Activated naive CD8-positive, alpha-beta T cell (primary cell): ENCODE results near the gene ZSWIM3.

Experiments used
- H3K27ac Mint-ChIP-seq: one replicate; pipeline ENCODE4 v1.8.0; 2021; ENCODE audit warnings: mixed read lengths
- H3K27me3 Mint-ChIP-seq: one replicate; pipeline ENCODE4 v1.8.0; 2021; ENCODE audit warnings: mixed read lengths
- H3K36me3 Mint-ChIP-seq: one replicate; pipeline ENCODE4 v1.8.0; 2021; ENCODE audit warnings: mixed read lengths
- H3K4me1 Mint-ChIP-seq: one replicate; pipeline ENCODE4 v1.8.0; 2021; ENCODE audit warnings: low read depth, mixed read lengths
- H3K4me3 Mint-ChIP-seq: one replicate; pipeline ENCODE4 v1.8.0; 2021; ENCODE audit warnings: mild to moderate bottlenecking, mixed read lengths
- H3K9me3 Mint-ChIP-seq: one replicate; pipeline ENCODE4 v1.8.0; 2021; ENCODE audit warnings: low read depth, mixed read lengths

The ZSWIM3 gene

GRCh38 chr20:45887346-45887715 lies 29.9 kb downstream of the ZSWIM3 start, which contains the start of gene SPATA25:
TSS of gene SPATA25 (minus strand) at chr20:45887622. CDS start at chr20:45887590, 32 bp downstream.
- Mint-ChIP-seq H3K27ac (peak within 1 kb of the TSS; percentile 81), H3K36me3 (peaks cover 2% of the 10 kb centered on the region), H3K9me3 (no peaks in the 10 kb centered on the region), H3K4me1 (peaks cover 48% of the 10 kb centered on the region), H3K4me3 (no peak within 1 kb of the TSS), H3K27me3 (no peaks in the 10 kb centered on the region)

- Mint-ChIP-seq H3K36me3 (peaks cover 2% of the 10 kb centered on the region), H3K4me1 (peaks cover 48% of the 10 kb centered on the region), H3K27ac (no peak overlapping the region), H3K4me3 (no peak overlapping the region), H3K9me3 (no peaks in the 10 kb centered on the region), H3K27me3 (no peaks in the 10 kb centered on the region)
These were observed 31.3 kb downstream of the ZSWIM3 start for GRCh38 chr20:45888681-45889080.

DNA sequence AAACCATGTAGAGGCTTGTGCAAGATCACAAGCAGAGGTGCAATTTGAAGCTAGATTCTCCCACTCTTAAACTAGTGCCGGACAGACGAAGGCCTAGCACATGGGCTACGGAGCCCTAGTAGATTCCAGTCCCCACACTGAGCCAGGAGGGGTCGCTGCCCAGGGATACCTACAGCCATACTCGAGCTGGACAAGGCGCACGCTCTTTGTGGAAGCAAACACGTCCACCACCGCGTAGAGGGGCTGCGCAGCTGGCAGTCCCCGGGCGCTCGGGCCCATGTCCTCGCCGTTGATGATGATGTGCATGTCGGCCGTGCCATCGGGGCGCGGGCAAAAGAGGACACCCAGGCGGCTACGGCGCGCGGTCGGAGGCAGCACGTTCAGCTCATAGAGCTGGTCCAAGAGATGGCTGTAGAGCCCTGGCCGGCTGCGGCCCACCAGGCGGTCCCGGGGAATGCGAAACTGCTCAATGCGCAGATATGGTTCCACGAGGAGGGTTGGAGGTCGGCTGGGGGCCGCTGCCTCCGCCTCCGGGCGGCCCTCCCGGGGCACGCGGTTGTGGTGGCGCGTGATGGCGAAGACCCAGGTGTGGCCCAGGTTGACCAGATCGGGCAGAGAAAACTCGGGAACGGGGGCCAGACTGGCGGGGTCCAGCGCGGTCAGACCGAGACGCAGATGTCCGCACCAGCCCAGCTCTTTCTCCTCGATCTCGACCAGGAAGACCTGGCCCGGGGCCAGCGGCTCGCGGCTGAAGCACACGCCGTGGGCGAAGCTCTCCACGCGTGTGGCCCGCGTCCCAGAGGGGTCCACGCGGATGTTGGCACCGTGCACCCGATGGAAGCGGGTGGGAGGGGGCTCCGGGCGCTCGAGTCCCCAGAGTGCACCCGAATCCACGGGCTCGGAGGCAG lies 32.9 kb downstream of the ZSWIM3 start:
- no peaks in the 10 kb centered on the region for H3K9me3 Mint-ChIP-seq
- peak overlapping the region; percentile 90 for H3K27ac Mint-ChIP-seq
- peaks cover 44% of the 10 kb centered on the region for H3K4me1 Mint-ChIP-seq
- peak overlapping the region; percentile 91 for H3K4me3 Mint-ChIP-seq
- H3K36me3 Mint-ChIP-seq, result no peaks in the 10 kb centered on the region
- no peaks in the 10 kb centered on the region for H3K27me3 Mint-ChIP-seq

DNA sequence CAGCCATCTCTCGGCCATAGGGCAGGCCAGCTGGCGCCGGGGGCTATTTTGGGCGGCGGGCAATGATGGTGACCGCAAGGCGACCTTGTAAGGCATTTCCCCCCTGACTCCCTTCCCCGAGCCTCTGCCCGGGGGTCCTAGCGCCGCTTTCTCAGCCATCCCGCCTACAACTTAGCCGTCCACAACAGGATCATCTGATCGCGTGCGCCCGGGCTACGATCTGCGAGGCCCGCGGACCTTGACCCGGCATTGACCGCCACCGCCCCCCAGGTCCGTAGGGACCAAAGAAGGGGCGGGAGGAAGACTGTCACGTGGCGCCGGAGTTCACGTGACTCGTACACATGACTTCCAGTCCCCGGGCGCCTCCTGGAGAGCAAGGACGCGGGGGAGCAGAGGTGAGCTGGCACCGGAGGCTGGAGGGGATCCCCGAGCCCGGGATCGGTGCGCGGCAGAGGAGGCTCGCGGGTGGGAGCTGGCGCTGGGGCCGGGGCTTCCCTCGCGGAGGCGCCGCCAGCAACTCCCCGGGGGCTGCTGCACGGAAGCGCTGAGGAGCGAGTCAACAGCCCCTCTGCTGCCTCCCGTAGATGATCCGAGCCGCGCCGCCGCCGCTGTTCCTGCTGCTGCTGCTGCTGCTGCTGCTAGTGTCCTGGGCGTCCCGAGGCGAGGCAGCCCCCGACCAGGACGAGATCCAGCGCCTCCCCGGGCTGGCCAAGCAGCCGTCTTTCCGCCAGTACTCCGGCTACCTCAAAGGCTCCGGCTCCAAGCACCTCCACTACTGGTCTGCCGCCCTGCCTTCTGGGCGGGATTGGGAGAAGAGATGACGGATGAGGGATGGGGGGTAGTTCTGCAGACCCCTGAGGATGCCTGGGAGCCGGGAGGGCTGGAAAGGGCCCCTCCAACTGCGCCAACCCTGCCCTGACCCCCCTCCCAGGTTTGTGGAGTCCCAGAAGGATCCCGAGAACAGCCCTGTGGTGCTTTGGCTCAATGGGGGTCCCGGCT lies 33.9 kb downstream of the ZSWIM3 start, which contains the start of the genes CTSA and NEURL2:
CTSA (plus strand) TSS at position 351 of the 999 bp plus-strand sequence; CDS start at position 585, 234 bp downstream.
NEURL2 (minus strand) TSS at position 224 of the 999 bp plus-strand sequence; CDS start at position 7, 217 bp downstream.
- Mint-ChIP-seq H3K4me3 (peak within 1 kb of the TSS; percentile 91), H3K36me3 (no peaks in the 10 kb centered on the region), H3K27me3 (no peaks in the 10 kb centered on the region)

DNA sequence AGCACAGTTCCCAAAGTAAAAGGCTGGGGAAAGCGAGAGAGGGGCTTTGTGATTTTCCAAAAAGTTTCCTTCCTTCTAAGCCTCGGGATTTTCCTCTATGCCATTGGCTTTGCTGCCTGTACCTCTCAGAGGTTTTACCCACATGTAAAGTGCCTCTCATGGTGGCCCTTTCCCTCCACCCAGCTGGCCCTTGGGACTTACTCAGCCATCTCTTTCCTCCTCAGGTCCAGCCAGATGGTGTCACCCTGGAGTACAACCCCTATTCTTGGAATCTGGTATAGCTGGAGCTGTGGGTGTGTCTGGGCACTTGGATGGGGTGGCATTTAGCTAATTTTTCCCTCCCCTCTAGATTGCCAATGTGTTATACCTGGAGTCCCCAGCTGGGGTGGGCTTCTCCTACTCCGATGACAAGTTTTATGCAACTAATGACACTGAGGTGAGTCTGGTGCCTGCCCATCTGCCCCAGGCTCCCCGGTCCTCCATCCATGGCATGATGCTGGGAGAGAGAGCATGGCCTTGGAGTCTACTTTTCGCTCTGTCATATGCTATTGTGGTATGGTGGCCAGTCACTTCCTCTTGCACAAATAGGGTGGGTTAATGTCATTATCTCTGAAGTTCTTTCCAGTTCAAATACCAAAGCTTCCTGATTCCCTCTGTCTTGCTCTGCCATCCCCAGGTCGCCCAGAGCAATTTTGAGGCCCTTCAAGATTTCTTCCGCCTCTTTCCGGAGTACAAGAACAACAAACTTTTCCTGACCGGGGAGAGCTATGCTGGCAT lies 34.8 kb downstream of the ZSWIM3 start:
- H3K9me3 Mint-ChIP-seq, result no peaks in the 10 kb centered on the region
- no peaks in the 10 kb centered on the region for H3K36me3 Mint-ChIP-seq
- peak overlapping the region; percentile 79 for H3K27ac Mint-ChIP-seq
- no peaks in the 10 kb centered on the region for H3K27me3 Mint-ChIP-seq
- peaks cover 38% of the 10 kb centered on the region for H3K4me1 Mint-ChIP-seq
- peak overlapping the region; percentile 91 for H3K4me3 Mint-ChIP-seq

More for the DNA sequence above, 33.9 kb downstream of the ZSWIM3 start, which contains the start of the genes CTSA and NEURL2:
- peaks cover 38% of the 10 kb centered on the region for H3K4me1 Mint-ChIP-seq
- no peaks in the 10 kb centered on the region for H3K9me3 Mint-ChIP-seq
- H3K27ac Mint-ChIP-seq, result peak within 1 kb of the TSS; percentile 90

DNA sequence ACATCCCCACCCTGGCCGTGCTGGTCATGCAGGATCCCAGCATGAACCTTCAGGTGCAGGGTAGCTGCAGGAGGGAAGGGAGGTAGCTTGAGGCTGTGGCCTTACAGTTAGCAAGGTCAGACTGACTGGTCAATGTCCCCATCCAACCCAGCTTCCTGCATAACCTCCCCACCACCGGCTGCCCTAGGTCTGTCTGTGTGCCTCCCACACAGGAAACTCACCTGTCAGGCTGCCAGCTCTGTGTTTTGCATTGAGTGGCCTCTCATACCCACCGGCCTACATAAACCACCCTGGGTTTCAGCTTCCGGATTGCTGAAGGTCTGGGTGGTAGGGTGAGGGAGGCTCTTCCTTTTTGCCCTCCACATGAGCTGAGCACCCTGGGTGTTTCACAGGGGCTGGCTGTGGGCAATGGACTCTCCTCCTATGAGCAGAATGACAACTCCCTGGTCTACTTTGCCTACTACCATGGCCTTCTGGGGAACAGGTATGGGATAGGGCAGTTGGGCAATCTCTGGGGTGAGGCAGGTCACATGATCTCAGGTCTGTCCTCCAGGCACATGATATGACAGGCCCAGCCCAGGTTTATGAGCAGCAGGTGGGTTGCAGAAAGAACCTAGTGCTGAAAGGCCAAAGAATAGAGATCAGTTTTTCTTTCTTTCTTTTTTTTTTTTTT lies 35.5 kb downstream of the ZSWIM3 start:
- Mint-ChIP-seq H3K36me3 (peaks cover 3% of the 10 kb centered on the region), H3K4me3 (peak overlapping the region; percentile 91), H3K9me3 (no peaks in the 10 kb centered on the region), H3K27me3 (no peaks in the 10 kb centered on the region), H3K27ac (no peak overlapping the region), H3K4me1 (peaks cover 33% of the 10 kb centered on the region)

GRCh38 chr20:45893831-45894230 lies 36.4 kb downstream of the ZSWIM3 start:
- Mint-ChIP-seq H3K4me3 (no peak overlapping the region), H3K36me3 (peaks cover 3% of the 10 kb centered on the region), H3K9me3 (no peaks in the 10 kb centered on the region), H3K27me3 (no peaks in the 10 kb centered on the region), H3K4me1 (peaks cover 33% of the 10 kb centered on the region), H3K27ac (peak overlapping the region; percentile 58)

DNA sequence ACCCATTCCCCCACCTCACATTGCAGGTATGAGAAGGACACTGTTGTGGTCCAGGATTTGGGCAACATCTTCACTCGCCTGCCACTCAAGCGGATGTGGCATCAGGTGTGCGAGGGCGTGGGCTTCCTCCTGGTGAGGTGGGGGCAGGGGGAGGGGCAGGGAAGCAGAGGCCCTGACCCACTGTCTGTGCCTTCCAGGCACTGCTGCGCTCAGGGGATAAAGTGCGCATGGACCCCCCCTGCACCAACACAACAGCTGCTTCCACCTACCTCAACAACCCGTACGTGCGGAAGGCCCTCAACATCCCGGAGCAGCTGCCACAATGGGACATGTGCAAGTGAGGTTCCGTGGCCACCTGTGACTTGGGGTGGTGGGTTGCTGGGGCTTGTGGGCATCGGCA lies 37.4 kb downstream of the ZSWIM3 start:
- no peak overlapping the region for H3K27ac Mint-ChIP-seq
- no peaks in the 10 kb centered on the region for H3K9me3 Mint-ChIP-seq
- H3K4me1 Mint-ChIP-seq, result peaks cover 29% of the 10 kb centered on the region
- H3K27me3 Mint-ChIP-seq, result no peaks in the 10 kb centered on the region
- H3K36me3 Mint-ChIP-seq, result peaks cover 3% of the 10 kb centered on the region
- no peak overlapping the region for H3K4me3 Mint-ChIP-seq

DNA sequence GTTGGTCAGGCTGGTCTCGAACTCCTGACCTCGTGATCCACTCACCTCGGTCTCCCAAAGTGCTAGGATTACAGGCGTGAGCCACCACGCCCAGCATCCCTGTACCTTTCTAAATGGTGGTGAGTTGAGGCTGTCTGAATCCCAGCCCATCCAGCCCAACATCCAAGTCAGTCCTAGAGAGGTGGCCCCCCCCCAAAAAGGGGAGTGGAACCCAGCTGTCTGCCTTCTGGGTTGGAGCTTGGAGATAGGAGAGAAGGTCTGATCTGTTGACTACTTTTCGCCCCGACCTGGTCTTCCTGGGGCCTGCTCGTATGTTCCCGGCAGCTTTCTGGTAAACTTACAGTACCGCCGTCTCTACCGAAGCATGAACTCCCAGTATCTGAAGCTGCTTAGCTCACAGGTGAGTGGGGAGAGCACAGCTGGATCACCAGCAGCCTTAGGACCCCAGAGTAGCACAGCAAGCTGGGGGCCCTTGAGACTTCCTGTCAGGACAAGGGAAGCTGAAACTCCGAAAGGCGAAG lies 39.3 kb downstream of the ZSWIM3 start:
- Mint-ChIP-seq H3K27me3 (no peaks in the 10 kb centered on the region), H3K9me3 (no peaks in the 10 kb centered on the region), H3K36me3 (peaks cover 3% of the 10 kb centered on the region), H3K4me1 (peaks cover 22% of the 10 kb centered on the region), H3K4me3 (no peak overlapping the region), H3K27ac (no peak overlapping the region)

GRCh38 chr20:45897289-45897688 lies 39.9 kb downstream of the ZSWIM3 start:
- Mint-ChIP-seq H3K27me3 (no peaks in the 10 kb centered on the region), H3K9me3 (no peaks in the 10 kb centered on the region), H3K36me3 (peaks cover 3% of the 10 kb centered on the region), H3K4me3 (no peak overlapping the region), H3K27ac (no peak overlapping the region), H3K4me1 (peaks cover 17% of the 10 kb centered on the region)

GRCh38 chr20:45897692-45898091 lies 40.3 kb downstream of the ZSWIM3 start:
- no peak overlapping the region for H3K27ac Mint-ChIP-seq
- no peaks in the 10 kb centered on the region for H3K9me3 Mint-ChIP-seq
- H3K36me3 Mint-ChIP-seq, result peaks cover 3% of the 10 kb centered on the region
- peaks cover 12% of the 10 kb centered on the region for H3K4me1 Mint-ChIP-seq
- H3K4me3 Mint-ChIP-seq, result no peak overlapping the region
- no peaks in the 10 kb centered on the region for H3K27me3 Mint-ChIP-seq

- H3K27me3 Mint-ChIP-seq, result no peaks in the 10 kb centered on the region
- no peak overlapping the region for H3K27ac Mint-ChIP-seq
- peaks cover 8% of the 10 kb centered on the region for H3K4me1 Mint-ChIP-seq
- H3K36me3 Mint-ChIP-seq, result peaks cover 3% of the 10 kb centered on the region
- no peaks in the 10 kb centered on the region for H3K9me3 Mint-ChIP-seq
- H3K4me3 Mint-ChIP-seq, result no peak overlapping the region
These were observed 40.9 kb downstream of the ZSWIM3 start for GRCh38 chr20:45898285-45898684.

DNA sequence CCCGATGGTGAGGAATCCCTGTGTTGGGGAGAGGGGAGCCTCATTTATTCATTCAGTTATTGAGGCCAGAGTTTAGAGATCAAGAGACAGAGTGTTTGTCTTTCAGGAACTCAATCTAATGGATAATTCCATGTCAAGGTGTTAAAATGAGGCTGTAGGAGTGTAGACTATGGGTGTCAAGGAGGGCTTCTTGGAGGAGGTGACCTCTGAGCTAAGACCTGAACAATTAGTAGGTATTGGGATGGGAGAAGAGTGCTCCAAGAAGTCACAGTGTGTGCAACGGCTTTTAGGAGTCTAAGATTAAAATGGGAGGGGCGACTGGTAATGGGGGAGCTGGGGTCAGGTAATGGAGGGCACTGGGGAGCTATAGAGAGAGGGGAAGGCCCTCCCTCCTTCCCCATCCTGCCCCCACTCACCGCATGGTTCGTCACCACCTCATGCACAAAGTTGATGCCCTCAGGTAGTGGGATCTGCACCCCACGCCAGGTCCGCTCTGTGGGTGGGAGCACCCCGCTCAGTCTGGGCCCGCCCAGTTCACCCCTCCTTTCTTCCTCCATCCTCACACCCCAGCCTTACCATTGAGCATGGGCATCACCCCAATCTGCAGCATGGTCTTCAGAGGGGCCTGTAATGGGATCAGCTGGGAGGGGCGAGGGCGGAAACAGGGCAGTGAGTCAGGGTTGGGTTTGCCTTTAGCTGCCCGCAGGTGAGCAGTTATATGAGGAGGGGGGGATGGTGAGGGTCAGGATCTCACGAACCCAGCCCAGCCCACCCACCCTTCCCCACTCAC lies 41.8 kb downstream of the ZSWIM3 start:
- Mint-ChIP-seq H3K36me3 (peaks cover 3% of the 10 kb centered on the region), H3K4me3 (no peak overlapping the region), H3K27ac (no peak overlapping the region), H3K9me3 (no peaks in the 10 kb centered on the region), H3K4me1 (no peaks in the 10 kb centered on the region), H3K27me3 (no peaks in the 10 kb centered on the region)
